Sigmoid colon (tissue), 7 donors: ENCODE measurements around the gene FCSK. TPM values are rescaled to one million over a fixed set of nuclear protein-coding genes. Genes with fewer than 3 reads are reported as not detected.
A peak's percentile ranks its signal among the peaks of the same experiment; 100 is the strongest.

Experiments used
- DNase-seq: peaks from one replicate; pipeline ENCODE4 v3.0.0-alpha.2; 2019
- H3K27ac ChIP-seq, 4 donors: fragments of 200-600 bp; sonication (generic); one replicate each; pipeline ENCODE4 v1.5.1; 2016 to 2019; ENCODE audit warnings: mild to moderate bottlenecking in 1 of 4
- H3K27me3 ChIP-seq, 3 donors: fragments of 200-600 bp; sonication (generic); one replicate each; pipeline ENCODE4 v1.5.1; 2019; ENCODE audit warnings: mild to moderate bottlenecking in 1 of 3
- H3K36me3 ChIP-seq, 4 donors: fragments of 200-600 bp; sonication (generic); one replicate each; pipeline ENCODE4 v1.5.1; 2016 to 2019
- H3K4me1 ChIP-seq, 4 donors: fragments of 200-600 bp; sonication (generic); one replicate each; pipeline ENCODE4 v1.5.1; 2017 to 2019
- H3K4me3 ChIP-seq, 4 donors: fragments of 200-600 bp; sonication (generic); one replicate each; pipeline ENCODE4 v1.5.1; 2017 to 2019; ENCODE audit warnings: mild to moderate bottlenecking in 2 of 4, moderate library complexity in 1 of 4
- H3K9me3 ChIP-seq, 4 donors: fragments of 200-600 bp in 3 of 4; sonication (generic) in 3 of 4; one replicate each; pipeline versions ENCODE4 v1.5.1 to v1.6.1; 2013 to 2019
- EP300 ChIP-seq, 4 donors: sonication (generic); formaldehyde crosslinking; IDR thresholded peaks; one replicate each; pipeline ENCODE4 v1.6.1; 2017; ENCODE audit warnings: antibody characterized with exemption in 4 of 4
- POLR2A ChIP-seq, 2 donors: fragments of 450-650 bp; IDR thresholded peaks; one replicate each; pipeline ENCODE4 v1.6.1; 2016; ENCODE audit warnings: antibody characterized with exemption in 2 of 2, mild to moderate bottlenecking in 2 of 2, moderate library complexity in 2 of 2
- POLR2AphosphoS5 ChIP-seq, 4 donors: sonication (generic); formaldehyde crosslinking; IDR thresholded peaks; one replicate each; pipeline ENCODE4 v1.6.1; 2017; ENCODE audit warnings: antibody characterized with exemption in 4 of 4
- WGBS, 2 donors: extraction: QIAGEN DNeasy Blood & Tissue Kit; methylation state at CpG; one replicate each; pipeline ENCODE4 v1.1.7; 2013; 5-methylcytosine and 5-hydroxymethylcytosine counted together
- intact Hi-C: fragments of 100-400 bp; cut with DNase I; formaldehyde crosslinking; loops from one replicate; pipeline ENCODE4 v1.15.1; 2023
- polyA plus RNA-seq, 3 donors: library from polyadenylated mRNA; stranded (reverse); fragments of 200-250 nt; gene quantifications; one replicate each; pipeline ENCODE4 v1.2.3, GENCODE V29; 2013
- total RNA-seq, 4 donors: library from RNA; depleted of rRNA; stranded (reverse); fragments of >200 nt; gene quantifications; one replicate each; pipeline ENCODE4 v1.1.0, GENCODE V29; 2016
- TF ChIP-seq, protein P1 (sequence below), 4 experiments: fragments of 450-650 bp in 3 of 4; fragments of 200-600 bp in 1 of 4; IDR thresholded peaks; one replicate each; pipeline ENCODE4 v1.5.1; 2016 to 2019; ENCODE audit warnings: antibody characterized with exemption in 4 of 4, mild to moderate bottlenecking in 3 of 4, moderate library complexity in 2 of 4
- donor health status: healthy with polysubstance abuse.
- donor health status: Bipolar disorder and iron deficiency.
- donor health status: healthy.

Gene FCSK
- total and polyA plus RNA-seq, 7 donors: 7.6 to 19.1 (median 12.7) TPM

DNA sequence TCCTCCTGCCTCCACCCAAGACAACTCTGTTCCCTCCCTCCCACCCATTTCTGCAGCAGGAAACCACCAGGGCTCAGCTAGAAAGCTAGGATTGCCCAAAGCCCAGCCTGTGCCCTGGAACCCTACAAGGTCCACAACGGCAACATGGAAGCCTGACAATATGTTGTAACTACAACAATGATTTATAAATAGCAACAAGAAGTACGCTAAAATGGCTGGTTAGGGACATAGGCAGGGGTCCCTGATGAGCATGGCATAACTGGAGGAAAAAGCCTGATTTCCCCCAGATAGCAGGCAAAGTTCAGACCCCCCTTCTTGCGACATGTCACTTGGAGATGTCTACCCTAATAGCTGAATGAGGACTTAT, 22.1 kb upstream of the FCSK start:
- peaks cover 0 to 87% (median 81%) of the 10 kb centered on the region in 4 donors for H3K4me1 ChIP-seq
- H3K9me3 ChIP-seq: no peaks in the 10 kb centered on the region
- no peaks in the 10 kb centered on the region for H3K27me3 ChIP-seq
- H3K4me3 ChIP-seq: no peak overlapping the region
- 50 to 64% methylated on average over 3 of the region's 3 CpGs for WGBS, 2 donors
- DNase-seq: no peak
- TF ChIP-seq POLR2AphosphoS5 (IDR thresholded peaks at IDR 0.05) (no peak), POLR2A (IDR thresholded peaks at IDR 0.05) (no peak), EP300 (IDR thresholded peaks at IDR 0.05) (no peak)
- TF ChIP-seq, protein P1, sequence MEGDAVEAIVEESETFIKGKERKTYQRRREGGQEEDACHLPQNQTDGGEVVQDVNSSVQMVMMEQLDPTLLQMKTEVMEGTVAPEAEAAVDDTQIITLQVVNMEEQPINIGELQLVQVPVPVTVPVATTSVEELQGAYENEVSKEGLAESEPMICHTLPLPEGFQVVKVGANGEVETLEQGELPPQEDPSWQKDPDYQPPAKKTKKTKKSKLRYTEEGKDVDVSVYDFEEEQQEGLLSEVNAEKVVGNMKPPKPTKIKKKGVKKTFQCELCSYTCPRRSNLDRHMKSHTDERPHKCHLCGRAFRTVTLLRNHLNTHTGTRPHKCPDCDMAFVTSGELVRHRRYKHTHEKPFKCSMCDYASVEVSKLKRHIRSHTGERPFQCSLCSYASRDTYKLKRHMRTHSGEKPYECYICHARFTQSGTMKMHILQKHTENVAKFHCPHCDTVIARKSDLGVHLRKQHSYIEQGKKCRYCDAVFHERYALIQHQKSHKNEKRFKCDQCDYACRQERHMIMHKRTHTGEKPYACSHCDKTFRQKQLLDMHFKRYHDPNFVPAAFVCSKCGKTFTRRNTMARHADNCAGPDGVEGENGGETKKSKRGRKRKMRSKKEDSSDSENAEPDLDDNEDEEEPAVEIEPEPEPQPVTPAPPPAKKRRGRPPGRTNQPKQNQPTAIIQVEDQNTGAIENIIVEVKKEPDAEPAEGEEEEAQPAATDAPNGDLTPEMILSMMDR (IDR thresholded peaks at IDR 0.05): no peak
- intact Hi-C loops: no loop called here
- H3K27ac ChIP-seq: peak overlapping the region; percentile 34 to 73 (median 68)
- H3K36me3 ChIP-seq: no peaks in the 10 kb centered on the region

DNA sequence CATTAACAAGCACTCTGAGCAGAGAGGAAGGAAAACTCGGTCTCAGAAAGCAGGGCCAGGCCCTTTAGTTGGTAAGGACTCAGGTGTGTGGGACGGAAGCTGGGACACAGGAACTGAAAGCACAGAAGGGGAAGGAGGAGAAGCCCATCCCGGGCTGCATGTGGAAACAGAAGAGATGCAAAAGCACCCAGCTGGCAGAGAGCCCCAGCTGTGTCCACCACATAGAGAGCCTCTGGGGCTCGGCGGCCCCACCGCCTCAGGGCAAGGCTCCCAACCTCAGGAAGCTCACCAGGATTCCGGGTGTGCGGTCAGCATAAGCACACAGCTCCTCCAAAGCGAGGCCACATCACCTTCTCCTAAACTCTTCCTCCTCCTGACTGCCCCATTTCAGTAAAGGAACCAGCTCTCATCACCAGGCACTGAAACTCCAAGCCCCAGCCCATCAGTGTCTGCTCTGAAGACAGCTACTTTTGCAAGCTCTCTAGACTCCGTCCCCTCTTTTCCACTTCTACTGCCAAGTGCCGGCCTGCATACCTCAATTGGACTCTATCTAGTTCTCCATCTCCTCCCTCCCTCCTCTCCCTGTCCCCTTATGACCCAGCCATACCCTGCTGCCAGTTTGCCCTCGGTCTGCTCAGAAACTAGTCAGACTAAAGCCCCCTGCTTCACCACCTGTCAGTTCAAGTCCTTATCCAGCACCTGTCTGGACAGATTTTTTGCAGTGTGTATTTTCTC, 21.5 kb upstream of the FCSK start:
- WGBS, 2 donors: 47 to 74% methylated on average over 12 of the region's 12 CpGs
- Histone ChIP-seq H3K9me3 (no peaks in the 10 kb centered on the region), H3K4me3 (no peak overlapping the region), H3K27ac (peak overlapping the region; percentile 34 to 73 (median 68)), H3K27me3 (no peaks in the 10 kb centered on the region), H3K36me3 (no peaks in the 10 kb centered on the region), H3K4me1 (peaks cover 0 to 87% (median 82%) of the 10 kb centered on the region in 4 donors)
- TF ChIP-seq POLR2A (IDR thresholded peaks at IDR 0.05) (no peak), EP300 (IDR thresholded peaks at IDR 0.05) (no peak), POLR2AphosphoS5 (IDR thresholded peaks at IDR 0.05) (no peak)
- TF ChIP-seq, protein P1 (IDR thresholded peaks at IDR 0.05): no peak
- intact Hi-C loops: no loop called here
- DNase-seq: no peak

DNA sequence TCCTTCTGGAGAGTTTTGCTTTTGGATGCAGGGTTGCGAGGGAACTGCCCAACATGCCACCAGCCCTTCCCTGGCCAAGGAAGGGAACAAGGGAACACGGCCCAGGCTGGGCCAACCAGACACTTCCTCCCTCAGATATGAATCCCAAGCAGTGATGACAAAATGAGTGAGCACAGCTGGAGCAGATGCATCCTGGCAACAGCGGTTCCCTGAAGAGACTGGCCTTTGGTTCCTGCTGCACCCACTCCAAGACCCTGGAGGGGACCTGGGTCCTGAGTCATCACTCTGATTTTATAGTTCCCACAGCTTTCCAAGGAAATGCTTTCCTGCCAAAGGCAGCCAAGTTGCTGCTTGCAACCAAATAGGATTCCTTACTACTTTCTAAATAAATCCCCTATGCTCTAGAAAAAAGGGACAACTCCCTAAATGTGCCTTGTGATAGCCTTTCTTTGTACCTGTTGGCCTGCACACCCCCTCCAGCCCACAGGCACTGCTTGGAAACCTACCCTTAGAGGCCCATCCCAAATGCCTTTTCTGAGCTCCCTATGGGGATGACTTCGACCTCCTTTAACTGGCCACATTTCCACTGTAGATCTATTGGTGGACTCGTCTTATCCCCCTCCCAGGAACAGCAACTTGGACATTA, 20.8 kb upstream of the FCSK start:
- Histone ChIP-seq H3K4me1 (peaks cover 0 to 85% (median 81%) of the 10 kb centered on the region in 4 donors), H3K27me3 (no peaks in the 10 kb centered on the region), H3K36me3 (no peaks in the 10 kb centered on the region), H3K9me3 (no peaks in the 10 kb centered on the region), H3K27ac (peak overlapping the region; percentile 34 to 73 (median 68)), H3K4me3 (no peak overlapping the region)
- peak; percentile 84 for DNase-seq
- TF ChIP-seq EP300 (IDR thresholded peaks at IDR 0.05) (no peak), POLR2AphosphoS5 (IDR thresholded peaks at IDR 0.05) (peak in 3 of 4 donors; percentile 41 to 60 (median 59))
- TF ChIP-seq, protein P1 (IDR thresholded peaks at IDR 0.05): no peak
- intact Hi-C loops: no loop called here
- WGBS, 2 donors: 61 to 62% methylated on average over 5 of the region's 5 CpGs

DNA sequence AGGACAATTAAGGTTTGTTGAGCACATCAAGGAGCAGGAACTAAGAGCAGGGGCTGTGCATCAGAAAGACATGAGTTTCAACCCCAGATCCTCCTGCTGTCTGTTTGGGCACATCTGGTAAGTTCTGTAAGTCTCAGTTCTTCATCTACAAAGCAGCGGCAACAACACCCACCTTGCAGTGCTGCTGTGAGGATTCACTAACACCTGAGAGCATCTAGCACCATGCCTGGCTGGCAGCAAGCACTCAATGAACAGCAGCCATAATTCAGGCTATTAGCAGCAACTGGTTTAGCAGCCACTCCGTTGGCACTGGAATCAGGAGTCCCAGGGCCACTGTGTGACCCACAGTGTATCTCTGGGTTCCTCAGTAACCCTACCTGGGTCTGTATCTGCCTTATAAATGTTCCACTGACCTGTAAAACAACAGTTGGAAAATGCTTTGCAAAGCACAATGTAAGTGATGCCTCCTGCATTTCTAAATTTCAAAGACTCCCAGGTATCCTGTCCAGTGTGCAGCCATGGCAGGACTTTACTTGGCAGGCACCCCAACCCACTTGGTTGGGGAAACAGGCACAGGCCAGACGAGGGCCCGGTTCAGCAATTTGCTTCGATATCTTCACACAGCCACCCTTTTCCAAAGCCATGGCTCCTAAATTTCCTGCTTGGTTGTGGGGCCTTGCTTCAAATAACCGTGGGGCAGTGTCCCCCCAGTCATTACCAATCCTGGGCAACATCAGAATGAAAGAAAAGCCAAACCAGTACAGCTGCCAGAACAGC, 19.7 kb upstream of the FCSK start:
- TF ChIP-seq, protein P1 (IDR thresholded peaks at IDR 0.05): no peak
- TF ChIP-seq POLR2A (IDR thresholded peaks at IDR 0.05) (no peak), EP300 (IDR thresholded peaks at IDR 0.05) (no peak), POLR2AphosphoS5 (IDR thresholded peaks at IDR 0.05) (no peak)
- peaks cover 0 to 79% (median 74%) of the 10 kb centered on the region in 4 donors for H3K4me1 ChIP-seq
- 88 to 89% methylated on average over 6 of the region's 6 CpGs for WGBS, 2 donors
- H3K36me3 ChIP-seq: no peaks in the 10 kb centered on the region
- intact Hi-C loops: no loop called here
- H3K9me3 ChIP-seq: no peaks in the 10 kb centered on the region
- no peak for DNase-seq
- H3K27ac ChIP-seq: peak overlapping the region in 2 of 4 donors; percentile 34 to 73
- no peaks in the 10 kb centered on the region for H3K27me3 ChIP-seq
- no peak overlapping the region for H3K4me3 ChIP-seq
